Left ventricle myocardium inferior (tissue), 1 donor: ENCODE results near the gene YPEL1. TPM values are rescaled to one million over a fixed set of nuclear protein-coding genes. Genes with fewer than 3 reads are reported as not detected.

Experiments used
- DNase-seq: peaks from one replicate; pipeline ENCODE4 v3.0.0-alpha.2; 2020
- H3K27ac ChIP-seq: fragments of 200-600 bp; replicated peaks from 2 replicates; pipeline ENCODE4 v1.8.0; 2021
- H3K27me3 ChIP-seq: fragments of 200-600 bp; 2 replicates; pipeline ENCODE4 v1.8.0; 2021; ENCODE audit warnings: low read depth
- H3K36me3 ChIP-seq: fragments of 200-600 bp; 2 replicates; pipeline ENCODE4 v1.8.0; 2021
- H3K4me1 ChIP-seq: fragments of 200-600 bp; 2 replicates; pipeline ENCODE4 v1.8.0; 2021
- H3K4me3 ChIP-seq: fragments of 200-600 bp; 2 replicates; pipeline ENCODE4 v1.8.0; 2021; ENCODE audit warnings: mild to moderate bottlenecking, moderate library complexity
- H3K9me3 ChIP-seq: fragments of 200-600 bp; replicated peaks from 2 replicates; pipeline ENCODE4 v1.8.0; 2021
- intact Hi-C: fragments of 100-400 bp; cut with micrococcal nuclease; formaldehyde crosslinking; loops from one replicate; pipeline ENCODE4 v1.11.0; 2022
- total RNA-seq: library from RNA; stranded (reverse); fragmentation: NEBNext Ultra II Directional; extraction: Animal tissue kit (Norgen Biotek cat#: 25700); gene quantifications from one replicate; pipeline ENCODE4 v1.2.1, GENCODE V29; 2021
- TF ChIP-seq, protein P1 (sequence below): fragments of 200-600 bp; IDR thresholded peaks from 2 replicates; pipeline ENCODE4 v1.8.0; 2021; ENCODE audit warnings: antibody characterized with exemption, mild to moderate bottlenecking, borderline replicate concordance
- donor health status: DM: no; HTN: yes; CAD: no; lungs with severe emphysema.

Gene YPEL1
- total RNA-seq, 1 donor from 2014 or later: 8.3 TPM

DNA sequence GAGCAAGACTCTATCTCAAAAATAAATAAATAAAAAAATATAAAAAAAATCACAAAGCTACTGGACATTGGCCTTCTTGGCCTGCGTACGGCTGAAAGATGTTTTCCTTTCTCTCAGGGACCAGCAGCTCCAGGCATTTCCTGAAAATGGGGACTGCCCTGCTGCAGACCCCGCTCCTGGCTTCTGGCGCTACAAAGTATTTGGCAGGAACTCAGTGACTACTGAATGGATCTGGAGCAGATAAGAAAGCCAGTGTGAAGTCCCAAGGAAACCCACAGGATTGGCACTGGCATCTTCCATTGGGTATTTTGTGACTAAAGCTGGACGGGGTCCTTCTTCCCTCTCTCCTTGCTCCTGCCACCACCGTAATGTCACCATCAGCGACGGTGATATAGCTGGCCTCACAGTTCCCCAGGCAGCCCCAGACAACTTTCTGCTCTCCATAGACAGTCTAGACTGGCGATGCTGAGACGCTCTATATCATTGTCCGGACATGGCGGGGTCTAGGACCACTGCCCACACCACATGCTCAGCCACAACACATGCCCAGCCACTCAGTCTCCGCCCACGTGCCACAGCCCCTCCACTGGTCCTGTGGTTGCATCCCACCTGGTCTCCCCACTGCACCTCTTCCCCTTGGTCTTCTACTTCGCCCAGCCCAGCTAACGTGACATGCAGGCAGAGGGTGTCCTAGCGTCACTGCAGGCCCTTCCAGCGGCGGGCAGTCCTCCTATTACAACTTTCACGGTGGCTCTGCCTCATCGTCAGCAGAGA lies 22.7 kb upstream of the YPEL1 start:
- Histone ChIP-seq H3K27ac (no peak overlapping the region), H3K9me3 (no peaks in the 10 kb centered on the region), H3K4me3 (no peak overlapping the region), H3K27me3 (no peaks in the 10 kb centered on the region), H3K36me3 (peaks cover 37% of the 10 kb centered on the region), H3K4me1 (peaks cover 18% of the 10 kb centered on the region)
- intact Hi-C loops: no loop called here
- TF ChIP-seq, protein P1, sequence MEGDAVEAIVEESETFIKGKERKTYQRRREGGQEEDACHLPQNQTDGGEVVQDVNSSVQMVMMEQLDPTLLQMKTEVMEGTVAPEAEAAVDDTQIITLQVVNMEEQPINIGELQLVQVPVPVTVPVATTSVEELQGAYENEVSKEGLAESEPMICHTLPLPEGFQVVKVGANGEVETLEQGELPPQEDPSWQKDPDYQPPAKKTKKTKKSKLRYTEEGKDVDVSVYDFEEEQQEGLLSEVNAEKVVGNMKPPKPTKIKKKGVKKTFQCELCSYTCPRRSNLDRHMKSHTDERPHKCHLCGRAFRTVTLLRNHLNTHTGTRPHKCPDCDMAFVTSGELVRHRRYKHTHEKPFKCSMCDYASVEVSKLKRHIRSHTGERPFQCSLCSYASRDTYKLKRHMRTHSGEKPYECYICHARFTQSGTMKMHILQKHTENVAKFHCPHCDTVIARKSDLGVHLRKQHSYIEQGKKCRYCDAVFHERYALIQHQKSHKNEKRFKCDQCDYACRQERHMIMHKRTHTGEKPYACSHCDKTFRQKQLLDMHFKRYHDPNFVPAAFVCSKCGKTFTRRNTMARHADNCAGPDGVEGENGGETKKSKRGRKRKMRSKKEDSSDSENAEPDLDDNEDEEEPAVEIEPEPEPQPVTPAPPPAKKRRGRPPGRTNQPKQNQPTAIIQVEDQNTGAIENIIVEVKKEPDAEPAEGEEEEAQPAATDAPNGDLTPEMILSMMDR: no peak
- no peak for DNase-seq

DNA sequence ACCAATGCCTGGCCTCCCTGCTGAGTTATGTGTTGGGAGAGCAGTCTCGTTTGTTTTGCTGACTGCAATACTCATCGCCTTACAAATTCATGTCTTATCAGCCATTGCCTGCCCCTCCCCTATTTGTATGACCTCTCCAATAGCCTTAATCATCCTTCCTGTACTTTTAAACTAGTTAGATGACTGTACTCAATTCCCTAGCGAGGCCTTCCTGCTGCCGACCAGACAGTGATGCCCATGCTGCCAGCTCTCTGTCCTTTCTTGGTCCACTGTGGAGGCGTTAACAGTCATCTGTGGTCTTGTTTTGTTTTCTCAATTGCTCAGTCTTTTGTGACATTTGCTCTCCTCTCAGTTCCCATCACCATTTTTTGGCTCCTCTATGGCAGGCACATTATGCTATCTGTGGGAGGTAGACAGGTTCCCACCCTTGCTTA lies 20.3 kb upstream of the YPEL1 start:
- H3K4me3 ChIP-seq: no peak overlapping the region
- no peaks in the 10 kb centered on the region for H3K9me3 ChIP-seq
- intact Hi-C loops: no loop called here
- H3K4me1 ChIP-seq: peaks cover 18% of the 10 kb centered on the region
- H3K27ac ChIP-seq: no peak overlapping the region
- peaks cover 13% of the 10 kb centered on the region for H3K36me3 ChIP-seq
- TF ChIP-seq, protein P1: no peak
- H3K27me3 ChIP-seq: no peaks in the 10 kb centered on the region
- DNase-seq: no peak

DNA sequence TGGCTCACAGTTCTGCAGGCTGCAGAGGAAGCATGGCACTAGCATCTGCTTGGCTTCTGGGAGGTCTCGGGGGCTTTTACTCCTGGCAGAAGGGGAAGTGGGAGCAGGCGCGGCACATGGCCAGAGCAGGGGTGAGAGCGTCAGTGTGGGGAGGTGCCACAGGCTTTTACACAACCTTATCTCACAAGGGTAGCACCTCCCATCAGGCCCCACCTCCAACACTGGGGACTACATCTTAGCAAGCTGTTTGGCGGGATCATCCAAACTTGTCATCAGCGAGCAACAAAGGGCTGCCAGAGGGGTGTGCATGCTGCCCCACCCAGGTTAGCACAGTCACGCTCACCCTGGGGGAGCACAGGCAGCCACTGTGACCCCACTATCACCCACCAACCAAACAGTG lies 18.9 kb upstream of the YPEL1 start:
- Histone ChIP-seq H3K9me3 (no peaks in the 10 kb centered on the region), H3K27ac (no peak overlapping the region), H3K4me3 (peak overlapping the region; percentile 8), H3K36me3 (peaks cover 7% of the 10 kb centered on the region), H3K27me3 (no peaks in the 10 kb centered on the region), H3K4me1 (peaks cover 18% of the 10 kb centered on the region)
- intact Hi-C loops: no loop called here
- peak; percentile 28 for DNase-seq
- TF ChIP-seq, protein P1: no peak

DNA sequence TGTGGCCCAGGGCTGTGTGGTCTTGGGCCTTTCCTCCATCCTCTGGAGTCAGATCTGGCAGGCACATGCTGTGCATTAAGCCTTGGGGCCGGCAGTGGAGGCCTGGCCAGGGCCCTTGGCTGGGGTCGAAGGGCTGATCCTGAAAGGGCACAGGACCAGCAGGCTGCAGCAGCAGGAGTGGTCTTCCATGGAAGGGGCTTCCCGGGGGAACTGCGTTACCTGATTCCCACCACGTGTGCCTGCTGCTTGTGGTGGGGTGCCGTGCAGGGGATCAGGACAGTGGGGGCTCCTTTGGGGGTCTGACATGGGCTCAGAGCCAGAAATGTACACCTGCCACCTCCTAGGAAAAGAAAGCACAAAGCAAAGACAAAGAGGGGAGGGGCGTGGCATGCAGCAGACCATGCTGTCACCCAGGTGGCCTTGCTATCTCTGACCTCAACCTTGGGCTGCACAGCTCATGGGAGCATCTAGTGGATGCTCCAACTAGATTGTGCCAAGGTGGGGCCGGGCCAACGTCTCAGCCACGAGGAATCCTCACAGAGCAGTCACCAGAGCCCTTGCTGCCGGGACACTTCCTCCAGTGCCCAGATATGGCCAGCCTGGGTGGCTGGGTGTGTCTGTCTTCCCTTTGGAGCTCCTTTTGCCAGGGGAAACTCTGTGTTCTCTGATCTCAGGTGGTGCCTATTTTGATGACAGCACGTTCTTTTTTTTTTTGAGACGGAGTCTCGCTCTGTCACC lies 17.9 kb upstream of the YPEL1 start:
- H3K27ac ChIP-seq: no peak overlapping the region
- no peak for DNase-seq
- no peaks in the 10 kb centered on the region for H3K9me3 ChIP-seq
- peaks cover 18% of the 10 kb centered on the region for H3K4me1 ChIP-seq
- TF ChIP-seq, protein P1: no peak
- no peaks in the 10 kb centered on the region for H3K27me3 ChIP-seq
- intact Hi-C loops: no loop called here
- no peak overlapping the region for H3K4me3 ChIP-seq
- H3K36me3 ChIP-seq: peaks cover under 1% of the 10 kb centered on the region

DNA sequence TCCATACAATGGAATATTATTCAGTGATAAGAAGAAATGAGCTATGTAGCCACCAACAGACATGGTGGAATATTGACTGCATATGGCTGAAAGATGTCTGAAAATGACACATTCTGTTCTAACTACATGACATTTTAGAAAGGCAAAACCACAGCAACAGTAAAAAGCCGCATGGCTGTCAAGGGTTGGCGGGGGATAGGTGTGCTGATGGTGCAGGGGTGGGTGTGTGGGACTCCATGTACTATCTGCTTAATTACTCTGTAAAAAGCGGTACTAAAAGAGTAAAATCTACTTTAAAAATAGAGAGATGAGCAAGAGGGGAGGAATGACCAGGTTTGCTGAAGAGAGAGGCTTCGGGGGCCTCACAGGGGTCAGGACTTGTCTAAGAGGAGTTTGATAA lies 16.7 kb upstream of the YPEL1 start:
- no peaks in the 10 kb centered on the region for H3K27me3 ChIP-seq
- intact Hi-C loops: no loop called here
- no peak overlapping the region for H3K4me3 ChIP-seq
- DNase-seq: no peak
- no peaks in the 10 kb centered on the region for H3K36me3 ChIP-seq
- H3K9me3 ChIP-seq: no peaks in the 10 kb centered on the region
- H3K4me1 ChIP-seq: peaks cover 18% of the 10 kb centered on the region
- TF ChIP-seq, protein P1: no peak
- no peak overlapping the region for H3K27ac ChIP-seq
